Endothelial cell of umbilical vein (primary cell): Measurements from ENCODE around the gene SPTBN5.

Experiments used
- CTCF ChIP-seq, 2 donors: IDR thresholded peaks; 1 replicate in 1 of 2; 2 replicates in 1 of 2; pipeline ENCODE4 v1.5.1; 2011; ENCODE audit warnings: low read length in 2 of 2, mild to moderate bottlenecking in 2 of 2, moderate library complexity in 2 of 2, control low read depth in 1 of 2, inconsistent platforms in 1 of 2, low read depth in 1 of 2; ENCODE audit not compliant: insufficient read depth in 1 of 2; ENCODE audit errors: extremely low read depth in 1 of 2
- EZH2 ChIP-seq: IDR thresholded peaks from 2 replicates; pipeline ENCODE4 v1.6.1; 2012; ENCODE audit warnings: borderline replicate concordance, low read depth, mild to moderate bottlenecking, moderate library complexity, low read length, inconsistent platforms; ENCODE audit not compliant: severe bottlenecking
- GATA2 ChIP-seq: IDR thresholded peaks from 2 replicates; pipeline ENCODE4 v1.7.0; 2011; ENCODE audit warnings: low read depth, mild to moderate bottlenecking, moderate library complexity, mixed read lengths, low read length; ENCODE audit not compliant: insufficient read length, insufficient read depth
- JUN ChIP-seq: IDR thresholded peaks from 2 replicates; pipeline ENCODE4 v1.6.1; 2011; ENCODE audit warnings: borderline replicate concordance, low read depth; ENCODE audit not compliant: insufficient read length, insufficient read depth
- MAX ChIP-seq: IDR thresholded peaks from 2 replicates; pipeline ENCODE4 v1.6.1; 2011; ENCODE audit not compliant: insufficient read depth, insufficient read length
- POLR2A ChIP-seq: IDR thresholded peaks from 2 replicates; pipeline ENCODE4 v1.6.1; 2012; ENCODE audit warnings: low read depth, mild to moderate bottlenecking, control low read depth, low read length
- POLR2AphosphoS5 ChIP-seq: IDR thresholded peaks from 2 replicates; pipeline ENCODE4 v1.6.1; 2012; ENCODE audit warnings: low read depth, mild to moderate bottlenecking, control low read depth, low read length, moderate library complexity; ENCODE audit not compliant: insufficient read depth

GRCh38 chr15:41890050-41890690 is 3.7 kb downstream of the SPTBN5 start:
- TF ChIP-seq CTCF (IDR thresholded peaks at IDR 0.05; ENCODE audit: extremely low read depth in 1 of 2, insufficient read depth in 1 of 2, low read depth in 1 of 2, low read length in 2 of 2), result no peak
- TF ChIP-seq MAX, result no peak
- TF ChIP-seq POLR2AphosphoS5, result no peak
- TF ChIP-seq POLR2A, result no peak
- TF ChIP-seq EZH2, result no peak
- no peak for TF ChIP-seq JUN
- no peak for TF ChIP-seq GATA2
